NCI-H2196 (cell line): ENCODE results near the gene KRT13.
"Not testable (repeated sequence)": the region's sequence is repeated elsewhere in the genome, so short reads cannot be mapped to it uniquely, and the experiment has no call there.

Experiments used
- DNase-seq: peaks from one replicate; lab custom pipeline; 2025; ENCODE audit not compliant: unreplicated experiment; lab: John Stamatoyannopoulos, UW

The KRT13 gene

DNA sequence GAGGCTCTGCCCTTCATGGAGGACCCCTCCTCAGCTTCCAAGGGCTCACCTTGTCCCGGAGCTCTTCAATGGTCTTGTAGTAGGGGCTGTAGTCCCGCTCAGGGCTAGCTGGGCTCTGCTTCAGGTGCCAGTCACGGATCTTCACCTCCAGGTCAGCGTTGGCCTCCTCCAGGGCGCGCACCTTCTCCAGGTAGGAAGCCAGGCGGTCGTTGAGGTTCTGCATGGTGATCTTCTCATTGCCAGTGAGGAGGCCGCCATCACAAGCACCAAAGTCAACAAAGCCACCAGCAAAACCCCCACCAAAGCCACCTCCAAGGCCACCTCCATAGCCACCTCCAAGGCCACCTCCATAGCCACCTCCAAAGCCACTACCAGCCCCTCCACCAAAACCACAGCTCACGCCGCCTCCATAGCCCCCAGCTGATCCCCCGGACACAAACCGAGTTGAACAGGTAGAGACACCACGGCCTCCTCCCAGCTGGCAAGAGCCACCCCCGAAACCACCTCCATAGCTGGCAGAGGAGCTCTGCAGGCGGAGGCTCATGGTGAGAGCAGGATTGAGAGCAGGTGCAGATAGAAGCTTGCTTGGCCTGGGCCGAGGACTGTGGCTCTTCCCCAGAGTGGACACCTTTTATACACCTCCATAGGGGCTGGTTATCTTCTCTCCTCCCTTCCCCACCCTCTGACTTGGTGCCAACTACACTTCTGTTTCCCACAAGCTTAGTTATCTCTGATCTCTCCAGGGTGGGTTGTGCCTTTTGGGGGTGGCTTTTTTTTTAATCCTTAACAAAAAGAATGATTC is at the start of gene KRT13:
TSS of gene KRT13 (minus strand) at position 606 of the 802 bp plus-strand sequence. CDS start at position 544, 62 bp downstream.
- no peak for DNase-seq

- DNase-seq = no peak
These were observed 48.7 kb upstream of the KRT13 start for GRCh38 chr17:41553987-41554680.

GRCh38 chr17:41553176-41553575 is 47.8 kb upstream of the KRT13 start:
- DNase-seq = no peak

GRCh38 chr17:41552455-41552854 is 47.0 kb upstream of the KRT13 start:
- DNase-seq = no peak

DNA sequence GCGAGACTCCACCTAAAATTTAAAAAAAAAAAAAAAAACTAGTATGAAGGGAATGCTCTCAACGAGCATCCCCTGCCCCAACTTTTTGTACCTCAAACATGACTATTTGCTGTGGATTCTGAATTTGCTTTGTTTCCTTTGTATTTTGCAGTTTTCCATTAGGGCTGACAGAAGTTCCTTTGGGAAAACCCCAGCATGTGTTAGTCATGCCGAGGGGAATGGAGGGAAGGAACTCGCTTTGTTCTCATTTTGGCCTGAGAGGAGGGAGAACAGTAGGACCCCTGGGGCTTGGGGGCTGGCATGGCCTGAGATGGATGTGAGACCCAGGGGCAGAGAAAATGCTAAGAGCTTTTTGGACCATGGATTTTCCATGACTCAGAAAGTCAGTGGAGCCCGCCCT is 46.0 kb upstream of the KRT13 start:
- no peak for DNase-seq

GRCh38 chr17:41549596-41550039 is 44.2 kb upstream of the KRT13 start:
- DNase-seq = no peak

- peak; percentile 76 for DNase-seq
These were observed 43.6 kb upstream of the KRT13 start for GRCh38 chr17:41548844-41549595.

- peak; percentile 18 for DNase-seq
These were observed 42.8 kb upstream of the KRT13 start for GRCh38 chr17:41547921-41548843.

GRCh38 chr17:41547378-41547841 is 42.0 kb upstream of the KRT13 start:
- no peak for DNase-seq

DNA sequence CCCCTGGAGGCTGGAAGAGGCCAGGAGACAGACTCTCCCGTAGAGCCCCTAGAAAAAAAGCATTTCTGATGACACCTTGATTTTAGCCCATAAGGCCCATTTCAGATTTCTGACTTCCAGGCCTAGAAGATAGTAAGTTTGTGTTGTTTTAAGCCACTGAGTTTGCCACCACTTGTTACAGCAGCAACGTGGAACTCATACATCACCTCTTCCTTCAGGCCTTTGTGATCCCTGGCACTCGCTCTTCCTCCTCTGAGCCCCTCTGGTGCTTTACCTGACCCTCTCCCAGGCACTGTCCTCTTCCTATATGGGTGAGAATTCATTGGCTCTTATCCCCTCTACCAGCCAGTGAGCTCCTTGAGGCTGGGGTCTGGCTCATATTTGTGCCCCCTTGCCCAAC is 41.4 kb upstream of the KRT13 start:
- DNase-seq = no peak

DNA sequence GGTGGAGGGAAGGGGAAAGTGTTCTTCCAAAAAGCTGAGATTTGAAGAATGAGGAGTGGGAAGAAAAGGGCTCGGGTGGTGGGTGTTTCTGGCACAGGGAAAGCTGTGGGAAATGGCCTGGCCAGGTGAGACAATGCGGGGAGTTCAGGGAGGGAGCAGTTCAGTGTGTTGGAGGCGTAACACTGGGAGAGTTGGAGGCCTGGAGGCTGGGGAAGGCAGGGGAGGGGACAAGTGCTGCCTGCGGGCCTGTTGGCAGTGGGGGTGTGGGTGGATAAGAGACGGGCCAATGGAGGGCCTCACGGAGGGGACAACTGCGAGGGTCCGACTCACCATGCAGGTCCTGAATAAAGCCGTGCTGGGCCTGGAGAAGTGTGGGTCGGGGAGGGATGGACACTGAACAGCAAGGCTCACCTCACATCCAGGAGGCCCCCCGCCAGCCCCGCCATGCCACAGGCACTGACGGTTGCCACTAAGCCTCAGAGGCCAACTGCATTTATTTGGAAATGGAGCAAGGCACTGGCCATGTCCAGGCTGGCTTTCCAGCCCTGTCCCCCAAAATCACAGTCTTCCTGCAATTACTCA is 40.5 kb upstream of the KRT13 start:
- no peak for DNase-seq

GRCh38 chr17:41544935-41545334 is 39.5 kb upstream of the KRT13 start:
- no peak for DNase-seq

GRCh38 chr17:41544491-41544892 is 39.1 kb upstream of the KRT13 start:
- no peak for DNase-seq

GRCh38 chr17:41542786-41543185 is 37.4 kb upstream of the KRT13 start:
- DNase-seq = not testable (repeated sequence)

- DNase-seq = no peak
These were observed 36.9 kb upstream of the KRT13 start for GRCh38 chr17:41542357-41542756.

- no peak for DNase-seq
These were observed 35.7 kb upstream of the KRT13 start for GRCh38 chr17:41540921-41541625.

DNA sequence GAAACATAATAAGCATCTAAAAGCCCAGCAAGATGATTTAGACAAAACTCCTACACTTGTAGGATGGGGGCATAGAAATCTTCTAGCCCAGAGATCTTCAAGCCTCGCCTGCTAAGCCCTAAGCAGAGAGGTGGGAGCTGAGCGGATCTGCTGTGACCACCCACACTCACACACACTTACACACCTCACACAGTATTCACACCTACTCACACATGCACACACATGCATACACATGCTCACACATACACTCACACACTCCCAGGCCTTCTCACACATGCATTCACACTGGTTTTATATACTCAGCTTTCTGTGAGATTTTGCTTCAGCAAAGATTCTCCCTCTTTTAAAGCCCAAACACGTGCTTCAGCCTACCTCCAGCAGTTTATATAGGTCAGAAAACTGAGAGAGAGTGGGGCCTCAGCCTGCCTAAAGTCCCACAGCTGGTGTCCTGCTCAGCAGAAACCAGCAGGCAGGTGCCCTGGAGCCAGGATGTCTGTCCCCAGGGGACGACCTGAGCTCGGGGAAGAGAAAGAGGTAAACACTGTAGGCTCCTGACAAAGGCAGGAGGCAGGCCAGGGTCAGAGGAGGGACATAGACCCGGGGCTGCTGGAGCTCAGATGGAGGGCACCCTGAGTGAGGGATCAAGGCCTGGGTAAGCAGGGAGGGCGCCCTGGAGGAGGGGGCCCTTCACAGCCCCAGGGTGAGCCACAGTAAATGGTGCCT is 34.7 kb upstream of the KRT13 start:
- DNase-seq = no peak

DNA sequence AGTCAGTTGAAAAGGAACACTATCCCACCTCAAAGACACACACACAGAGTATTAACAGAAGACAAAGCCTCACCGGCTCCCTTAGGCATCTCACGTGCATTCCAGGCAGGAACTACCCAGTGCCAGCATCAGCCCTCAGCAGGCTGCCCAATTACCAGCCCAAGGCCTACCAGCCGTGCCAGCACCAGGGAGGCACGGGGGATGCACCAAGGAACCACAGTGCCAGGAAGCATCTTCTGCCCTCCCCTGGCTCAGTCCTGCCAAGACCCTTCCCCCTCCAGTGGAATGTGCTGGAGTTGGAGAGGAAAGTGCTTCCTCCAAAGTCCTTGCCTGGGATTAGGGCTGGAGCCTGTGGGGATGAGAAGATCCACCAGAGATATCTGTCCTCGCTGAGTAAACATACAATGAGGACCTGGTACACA is 33.7 kb upstream of the KRT13 start:
- DNase-seq = no peak

- no peak for DNase-seq
These were observed 33.2 kb upstream of the KRT13 start for GRCh38 chr17:41538565-41538991.
